HepG2 (cell line): ENCODE data around the gene DHRS1. TPM values are rescaled to one million over a fixed set of nuclear protein-coding genes. Genes with fewer than 3 reads are reported as not detected.

Experiments
- CREB1 ChIP-seq, 2 experiments: fragments of 450-650 bp in 1 of 2; IDR thresholded peaks; 2 replicates each; pipeline ENCODE4 v1.6.1; 2016 to 2017; ENCODE audit warnings: control low read depth in 1 of 2, mild to moderate bottlenecking in 1 of 2, missing compliant biosample characterization in 1 of 2, missing genetic modification characterization in 1 of 2
- EP300 ChIP-seq, 3 experiments: sonication (generic) in 1 of 3; formaldehyde crosslinking in 1 of 3; IDR thresholded peaks; 2 replicates each; pipeline versions ENCODE4 v1.5.1 to v1.6.1; 2011 to 2020; ENCODE audit warnings: low read depth in 2 of 3, low read length in 2 of 3, borderline replicate concordance in 1 of 3, improper control_type of control experiment in 1 of 3, mild to moderate bottlenecking in 1 of 3, missing genetic modification reagents in 1 of 3, moderate library complexity in 1 of 3
- GZF1 ChIP-seq: sonication (generic); formaldehyde crosslinking; IDR thresholded peaks from 2 replicates; pipeline ENCODE4 v1.5.1; 2020; ENCODE audit warnings: mild to moderate bottlenecking, missing genetic modification reagents
- HHEX ChIP-seq: IDR thresholded peaks from 2 replicates; pipeline ENCODE4 v1.6.1; 2016; ENCODE audit warnings: control low read depth
- MXI1 ChIP-seq: IDR thresholded peaks from 3 replicates; pipeline ENCODE4 v1.6.1; 2012; ENCODE audit warnings: low read depth, low read length, inconsistent platforms, borderline replicate concordance
- PAWR ChIP-seq: sonication (generic); formaldehyde crosslinking; IDR thresholded peaks from 2 replicates; pipeline ENCODE4 v1.4.0; 2020; ENCODE audit warnings: missing genetic modification reagents, mild to moderate bottlenecking, borderline replicate concordance
- POLR2G ChIP-seq: fragments of 200-400 bp; formaldehyde crosslinking; IDR thresholded peaks from 2 replicates; pipeline ENCODE4 v1.6.1; 2018; ENCODE audit warnings: mild to moderate bottlenecking, low read depth, low read length, moderate library complexity
- PRMT3 ChIP-seq: sonication (generic); formaldehyde crosslinking; IDR thresholded peaks from 2 replicates; pipeline ENCODE4 v1.8.1; 2022; ENCODE audit warnings: low read depth, mild to moderate bottlenecking, moderate library complexity, missing genetic modification reagents, borderline replicate concordance
- SSRP1 ChIP-seq: IDR thresholded peaks from 2 replicates; pipeline ENCODE4 v1.6.1; 2016; ENCODE audit warnings: control low read depth
- SYNCRIP ChIP-seq: fragments of 200-400 bp; formaldehyde crosslinking; IDR thresholded peaks from 2 replicates; pipeline ENCODE4 v1.6.1; 2018; ENCODE audit warnings: mild to moderate bottlenecking, low read depth, low read length; ENCODE audit not compliant: insufficient read depth
- ZNF230 ChIP-seq: sonication (generic); formaldehyde crosslinking; IDR thresholded peaks from 2 replicates; pipeline ENCODE4 v1.4.0; 2020; ENCODE audit warnings: mild to moderate bottlenecking, missing genetic modification reagents
- ZNF703 ChIP-seq: sonication (generic); formaldehyde crosslinking; IDR thresholded peaks from 2 replicates; pipeline ENCODE4 v1.5.1; 2020; ENCODE audit warnings: missing genetic modification reagents, mild to moderate bottlenecking, moderate library complexity, borderline replicate concordance
- ZZZ3 ChIP-seq: sonication (generic); formaldehyde crosslinking; IDR thresholded peaks from 2 replicates; pipeline ENCODE4 v1.4.0; 2020; ENCODE audit warnings: missing genetic modification reagents, mild to moderate bottlenecking, borderline replicate concordance
- polyA plus RNA-seq, 8 experiments: library from polyadenylated mRNA; depleted of rRNA in 3 of 8; stranded (reverse) in 7 of 8; unstranded in 1 of 8; fragments of >200 nt; fragmentation: Illumina TruSeq in 4 of 8; extraction: Trizol in 4 of 8; gene quantifications; 2 replicates each; pipeline versions ENCODE4 v1.2.1 to v1.2.3, GENCODE V29; 2011 to 2016; ENCODE audit warnings: low read depth in 4 of 8, missing spikeins in 1 of 8, mixed read lengths in 1 of 8; ENCODE audit not compliant: insufficient read depth in 1 of 8
- total RNA-seq, 5 experiments: library from RNA; depleted of rRNA; stranded (reverse); fragments of >200 nt; fragmentation: Illumina TruSeq; extraction: Trizol; gene quantifications; 2 replicates each; pipeline ENCODE4 v1.2.3, GENCODE V29; 2016; ENCODE audit warnings: low read depth in 1 of 5
- TF ChIP-seq, protein P1 (sequence below): sonication (generic); formaldehyde crosslinking; IDR thresholded peaks from 2 replicates; pipeline ENCODE4 v1.5.0; 2020; ENCODE audit warnings: missing genetic modification reagents
- TF ChIP-seq, protein P2 (sequence below): sonication (generic); formaldehyde crosslinking; IDR thresholded peaks from 2 replicates; pipeline ENCODE4 v1.4.0; 2020; ENCODE audit warnings: missing genetic modification reagents, low read depth, mild to moderate bottlenecking, borderline replicate concordance
- TF ChIP-seq, protein P3 (sequence below): sonication (generic); formaldehyde crosslinking; IDR thresholded peaks from 2 replicates; pipeline ENCODE4 v1.8.0; 2022; ENCODE audit warnings: missing genetic modification reagents, mild to moderate bottlenecking, moderate library complexity, borderline replicate concordance
- TF ChIP-seq, protein P4 (sequence below): sonication (generic); formaldehyde crosslinking; IDR thresholded peaks from 2 replicates; pipeline ENCODE4 v1.5.0; 2020; ENCODE audit warnings: mild to moderate bottlenecking, missing genetic modification reagents

DHRS1 gene
- total and polyA plus RNA-seq, 2 of the 13 experiments (the other 11 are each of a cell fraction or from before 2014, with no cell fraction given), result 49.8 to 60.8 TPM

DNA sequence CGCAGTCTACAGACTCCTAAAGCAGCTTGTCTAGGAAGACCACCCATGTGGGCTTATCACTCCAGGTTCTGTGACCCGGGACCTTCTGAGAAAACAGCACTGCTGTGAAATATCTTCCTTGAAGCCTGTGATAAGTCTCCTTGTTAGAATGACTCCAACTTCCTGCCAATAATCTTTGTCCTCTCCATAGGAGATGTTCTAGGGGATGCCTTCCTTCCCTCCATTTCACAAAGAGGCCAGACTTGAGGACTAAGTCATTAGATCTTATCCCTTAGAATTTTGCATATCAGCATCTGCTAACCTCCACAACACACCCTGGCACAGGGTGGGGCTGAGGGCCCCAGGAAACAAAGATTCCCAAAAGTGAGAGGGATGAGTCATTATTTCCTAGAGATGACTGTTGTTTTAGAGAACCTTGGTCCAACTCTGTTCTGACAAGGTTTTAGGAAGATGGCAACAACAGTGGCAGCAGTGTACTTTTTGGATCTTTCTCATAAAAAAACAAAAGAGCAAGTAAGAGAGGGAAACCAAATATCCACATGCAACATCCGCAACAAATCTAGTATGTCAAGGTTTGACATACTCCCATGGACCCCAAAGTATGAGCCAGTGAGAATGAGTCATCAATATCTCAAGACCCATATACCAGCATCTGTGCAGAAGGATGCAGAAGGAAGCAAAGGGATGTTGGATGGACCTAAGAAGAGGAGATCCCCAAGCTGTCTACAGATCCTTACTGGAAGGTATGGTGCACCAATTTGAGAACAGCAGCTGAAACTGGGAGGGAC, 17.8 kb upstream of the DHRS1 start (continued):
- 0 out of 2 replicates have a peak, but pooled peaks have one; percentile 35 for TF ChIP-seq CREB1 (IDR thresholded peaks at IDR 0.05)
- TF ChIP-seq CREB1 (CRISPR knock-in tag; IDR thresholded peaks at IDR 0.05), result no peak
- TF ChIP-seq ZNF230 (CRISPR knock-in tag), result no peak
- TF ChIP-seq EP300 (IDR thresholded peaks at IDR 0.05; ENCODE audit: low read depth in 2 of 2, low read length in 2 of 2), result no peak
- peak; percentile 45; the same call in 1 of the 2 replicates for TF ChIP-seq EP300 (CRISPR knock-in tag; IDR thresholded peaks at IDR 0.05; ENCODE audit: borderline replicate concordance)
- no peak for TF ChIP-seq PRMT3 (CRISPR knock-in tag)
- no peak for TF ChIP-seq SSRP1 (CRISPR knock-in tag)
- TF ChIP-seq, protein P1, sequence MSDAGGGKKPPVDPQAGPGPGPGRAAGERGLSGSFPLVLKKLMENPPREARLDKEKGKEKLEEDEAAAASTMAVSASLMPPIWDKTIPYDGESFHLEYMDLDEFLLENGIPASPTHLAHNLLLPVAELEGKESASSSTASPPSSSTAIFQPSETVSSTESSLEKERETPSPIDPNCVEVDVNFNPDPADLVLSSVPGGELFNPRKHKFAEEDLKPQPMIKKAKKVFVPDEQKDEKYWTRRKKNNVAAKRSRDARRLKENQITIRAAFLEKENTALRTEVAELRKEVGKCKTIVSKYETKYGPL (CRISPR knock-in tag), result no peak
- no peak for TF ChIP-seq HHEX (CRISPR knock-in tag)
- TF ChIP-seq SYNCRIP, result no peak
- TF ChIP-seq, protein P2, sequence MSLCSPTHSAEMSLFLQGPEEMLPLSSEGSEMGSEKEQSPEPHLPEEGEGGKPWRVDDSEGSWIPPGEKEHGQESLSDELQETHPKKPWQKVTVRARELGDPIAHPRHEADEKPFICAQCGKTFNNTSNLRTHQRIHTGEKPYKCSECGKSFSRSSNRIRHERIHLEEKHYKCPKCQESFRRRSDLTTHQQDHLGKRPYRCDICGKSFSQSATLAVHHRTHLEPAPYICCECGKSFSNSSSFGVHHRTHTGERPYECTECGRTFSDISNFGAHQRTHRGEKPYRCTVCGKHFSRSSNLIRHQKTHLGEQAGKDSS (CRISPR knock-in tag), result no peak
- TF ChIP-seq GZF1, result no peak
- TF ChIP-seq, protein P3, sequence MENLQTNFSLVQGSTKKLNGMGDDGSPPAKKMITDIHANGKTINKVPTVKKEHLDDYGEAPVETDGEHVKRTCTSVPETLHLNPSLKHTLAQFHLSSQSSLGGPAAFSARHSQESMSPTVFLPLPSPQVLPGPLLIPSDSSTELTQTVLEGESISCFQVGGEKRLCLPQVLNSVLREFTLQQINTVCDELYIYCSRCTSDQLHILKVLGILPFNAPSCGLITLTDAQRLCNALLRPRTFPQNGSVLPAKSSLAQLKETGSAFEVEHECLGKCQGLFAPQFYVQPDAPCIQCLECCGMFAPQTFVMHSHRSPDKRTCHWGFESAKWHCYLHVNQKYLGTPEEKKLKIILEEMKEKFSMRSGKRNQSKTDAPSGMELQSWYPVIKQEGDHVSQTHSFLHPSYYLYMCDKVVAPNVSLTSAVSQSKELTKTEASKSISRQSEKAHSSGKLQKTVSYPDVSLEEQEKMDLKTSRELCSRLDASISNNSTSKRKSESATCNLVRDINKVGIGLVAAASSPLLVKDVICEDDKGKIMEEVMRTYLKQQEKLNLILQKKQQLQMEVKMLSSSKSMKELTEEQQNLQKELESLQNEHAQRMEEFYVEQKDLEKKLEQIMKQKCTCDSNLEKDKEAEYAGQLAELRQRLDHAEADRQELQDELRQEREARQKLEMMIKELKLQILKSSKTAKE (CRISPR knock-in tag), result no peak
- no peak for TF ChIP-seq PAWR
- no peak for TF ChIP-seq ZZZ3 (CRISPR knock-in tag)
- no peak for TF ChIP-seq MXI1
- no peak for TF ChIP-seq POLR2G
- 0 out of 2 replicates have a peak, but pooled peaks have one; percentile 9 for TF ChIP-seq ZNF703 (CRISPR knock-in tag)
- TF ChIP-seq, protein P4, sequence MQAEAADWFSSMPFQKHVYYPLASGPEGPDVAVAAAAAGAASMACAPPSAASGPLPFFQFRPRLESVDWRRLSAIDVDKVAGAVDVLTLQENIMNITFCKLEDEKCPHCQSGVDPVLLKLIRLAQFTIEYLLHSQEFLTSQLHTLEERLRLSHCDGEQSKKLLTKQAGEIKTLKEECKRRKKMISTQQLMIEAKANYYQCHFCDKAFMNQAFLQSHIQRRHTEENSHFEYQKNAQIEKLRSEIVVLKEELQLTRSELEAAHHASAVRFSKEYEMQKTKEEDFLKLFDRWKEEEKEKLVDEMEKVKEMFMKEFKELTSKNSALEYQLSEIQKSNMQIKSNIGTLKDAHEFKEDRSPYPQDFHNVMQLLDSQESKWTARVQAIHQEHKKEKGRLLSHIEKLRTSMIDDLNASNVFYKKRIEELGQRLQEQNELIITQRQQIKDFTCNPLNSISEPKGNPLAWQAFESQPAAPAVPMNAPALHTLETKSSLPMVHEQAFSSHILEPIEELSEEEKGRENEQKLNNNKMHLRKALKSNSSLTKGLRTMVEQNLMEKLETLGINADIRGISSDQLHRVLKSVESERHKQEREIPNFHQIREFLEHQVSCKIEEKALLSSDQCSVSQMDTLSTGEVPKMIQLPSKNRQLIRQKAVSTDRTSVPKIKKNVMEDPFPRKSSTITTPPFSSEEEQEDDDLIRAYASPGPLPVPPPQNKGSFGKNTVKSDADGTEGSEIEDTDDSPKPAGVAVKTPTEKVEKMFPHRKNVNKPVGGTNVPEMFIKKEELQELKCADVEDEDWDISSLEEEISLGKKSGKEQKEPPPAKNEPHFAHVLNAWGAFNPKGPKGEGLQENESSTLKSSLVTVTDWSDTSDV, result no peak
